Measurements from ENCODE around the gene CALHM3. TPM values are rescaled to one million over a fixed set of nuclear protein-coding genes. Genes with fewer than 3 reads are reported as not detected.

The CALHM3 gene
- total RNA-seq, 1 donor from 2014 or later = not detected

GRCh38 chr10:103480521-103480920, 1.5 kb upstream of the CALHM3 start:
- peaks cover 3% of the 10 kb centered on the region for H3K27me3 Mint-ChIP-seq (ENCODE audit: unreplicated experiment)

GRCh38 chr10:103478671-103479070, 369 bp downstream of the CALHM3 start:
- Mint-ChIP-seq H3K27ac (ENCODE audit: unreplicated experiment) (no peak overlapping the region), H3K4me3 (ENCODE audit: unreplicated experiment) (no peak overlapping the region)

More at GRCh38 chr10:103480521-103480920, 1.5 kb upstream of the CALHM3 start:
- H3K9me3 Mint-ChIP-seq (ENCODE audit: unreplicated experiment) = peaks cover 1% of the 10 kb centered on the region
- no peak for DNase-seq
- no peak overlapping the region for H3K27ac Mint-ChIP-seq (ENCODE audit: unreplicated experiment)
- peaks cover 4% of the 10 kb centered on the region for H3K4me1 Mint-ChIP-seq (ENCODE audit: low read depth, unreplicated experiment)
- no peaks in the 10 kb centered on the region for H3K36me3 Mint-ChIP-seq (ENCODE audit: unreplicated experiment)
- no peak for TF ChIP-seq CTCF (IDR thresholded peaks at IDR 0.05; ENCODE audit: partially characterized antibody, unreplicated experiment)
- no peak overlapping the region for H3K4me3 Mint-ChIP-seq (ENCODE audit: unreplicated experiment)

GRCh38 chr10:103476046-103476768, 2.8 kb downstream of the CALHM3 start:
- Mint-ChIP-seq H3K4me1 (ENCODE audit: low read depth, unreplicated experiment) (peaks cover 2% of the 10 kb centered on the region), H3K4me3 (ENCODE audit: unreplicated experiment) (no peak overlapping the region), H3K27ac (ENCODE audit: unreplicated experiment) (no peak overlapping the region), H3K27me3 (ENCODE audit: unreplicated experiment) (peaks cover 3% of the 10 kb centered on the region), H3K36me3 (ENCODE audit: unreplicated experiment) (no peaks in the 10 kb centered on the region), H3K9me3 (ENCODE audit: unreplicated experiment) (peaks cover 1% of the 10 kb centered on the region)
- no peak for TF ChIP-seq CTCF (IDR thresholded peaks at IDR 0.05; ENCODE audit: partially characterized antibody, unreplicated experiment)
- no peak for DNase-seq

More at GRCh38 chr10:103478671-103479070, 369 bp downstream of the CALHM3 start:
- Mint-ChIP-seq H3K27me3 (ENCODE audit: unreplicated experiment) (peaks cover 3% of the 10 kb centered on the region), H3K36me3 (ENCODE audit: unreplicated experiment) (no peaks in the 10 kb centered on the region), H3K4me1 (ENCODE audit: low read depth, unreplicated experiment) (peaks cover 4% of the 10 kb centered on the region), H3K9me3 (ENCODE audit: unreplicated experiment) (peaks cover 1% of the 10 kb centered on the region)
- DNase-seq = no peak
- TF ChIP-seq CTCF (IDR thresholded peaks at IDR 0.05; ENCODE audit: partially characterized antibody, unreplicated experiment) = no peak

DNA sequence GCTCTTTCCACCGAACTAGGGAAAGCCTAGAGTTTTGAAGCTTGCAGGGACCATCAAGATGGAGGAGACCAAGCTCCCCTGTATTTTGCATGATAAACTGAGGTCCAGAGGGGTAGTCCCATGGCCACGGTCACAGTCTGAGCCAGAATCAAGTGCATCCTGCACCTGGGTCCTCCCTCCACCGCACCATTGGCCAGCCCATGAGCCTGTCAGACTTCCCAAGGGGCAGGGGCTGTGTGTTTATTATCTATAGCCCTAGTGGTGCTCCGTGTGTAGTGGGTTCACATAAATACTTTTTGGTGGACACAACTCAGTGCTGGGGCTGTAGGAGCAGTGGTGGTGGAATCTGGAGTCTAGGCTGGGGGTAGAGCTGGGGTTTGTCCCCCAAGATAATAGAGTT, 3.6 kb downstream of the CALHM3 start:
- DNase-seq = no peak
- peaks cover 2% of the 10 kb centered on the region for H3K4me1 Mint-ChIP-seq (ENCODE audit: low read depth, unreplicated experiment)
- H3K9me3 Mint-ChIP-seq (ENCODE audit: unreplicated experiment) = peaks cover 3% of the 10 kb centered on the region
- H3K27ac Mint-ChIP-seq (ENCODE audit: unreplicated experiment) = no peak overlapping the region
- H3K27me3 Mint-ChIP-seq (ENCODE audit: unreplicated experiment) = peaks cover 3% of the 10 kb centered on the region
- no peaks in the 10 kb centered on the region for H3K36me3 Mint-ChIP-seq (ENCODE audit: unreplicated experiment)
- no peak for TF ChIP-seq CTCF (IDR thresholded peaks at IDR 0.05; ENCODE audit: partially characterized antibody, unreplicated experiment)
- H3K4me3 Mint-ChIP-seq (ENCODE audit: unreplicated experiment) = no peak overlapping the region

DNA sequence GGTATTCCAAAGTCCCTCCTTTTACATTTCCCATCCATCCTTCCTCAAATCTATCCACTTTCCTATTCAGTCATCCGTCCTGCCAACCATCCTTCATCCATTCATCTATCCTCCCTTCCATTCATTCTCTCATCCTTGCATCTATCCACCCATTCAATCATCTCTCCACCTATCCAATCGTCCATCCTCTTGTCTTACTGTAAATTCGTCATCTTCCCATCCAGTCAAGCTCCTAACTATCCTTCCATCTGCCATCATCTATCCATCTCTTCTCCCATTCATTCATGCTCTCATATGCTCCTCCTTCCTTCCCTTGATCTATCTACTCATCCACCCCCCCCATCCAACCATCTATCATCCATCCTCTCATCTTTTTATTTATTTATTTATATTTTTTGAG, 5.0 kb downstream of the CALHM3 start:
- peaks cover 3% of the 10 kb centered on the region for H3K9me3 Mint-ChIP-seq (ENCODE audit: unreplicated experiment)
- H3K36me3 Mint-ChIP-seq (ENCODE audit: unreplicated experiment) = no peaks in the 10 kb centered on the region
- H3K4me1 Mint-ChIP-seq (ENCODE audit: low read depth, unreplicated experiment) = peaks cover 3% of the 10 kb centered on the region
- H3K4me3 Mint-ChIP-seq (ENCODE audit: unreplicated experiment) = no peak overlapping the region
- H3K27ac Mint-ChIP-seq (ENCODE audit: unreplicated experiment) = no peak overlapping the region
- H3K27me3 Mint-ChIP-seq (ENCODE audit: unreplicated experiment) = peaks cover 3% of the 10 kb centered on the region
- DNase-seq = no peak
- TF ChIP-seq CTCF (IDR thresholded peaks at IDR 0.05; ENCODE audit: partially characterized antibody, unreplicated experiment) = no peak
